ENCODE measurements around the gene ZNF263.

ZNF263 gene

DNA sequence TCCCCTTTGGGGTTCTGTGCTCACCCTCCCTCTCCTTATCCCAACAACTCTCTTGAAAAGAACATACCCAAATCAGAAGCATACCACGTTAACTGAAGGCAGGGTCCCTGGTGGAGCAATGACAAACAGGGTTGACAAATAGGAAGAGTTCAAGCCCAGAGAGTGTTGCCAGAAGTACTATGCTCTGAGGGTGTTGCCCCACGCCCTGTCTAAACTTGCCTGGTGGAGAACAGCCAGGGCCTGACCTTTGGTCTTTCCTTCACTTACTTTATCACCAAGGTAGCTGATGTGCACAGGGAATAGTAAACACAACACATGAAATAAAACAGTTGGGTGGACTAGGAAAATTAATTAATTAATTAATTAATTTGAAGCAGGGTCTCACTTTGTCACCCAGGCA lies 45.4 kb downstream of the ZNF263 start:
- DNase-seq = no peak

Measured in SIG-M5 (cell line).